ENCODE data around the gene IPO9. TPM values are rescaled to one million over a fixed set of nuclear protein-coding genes. Genes with fewer than 3 reads are reported as not detected.

Gene IPO9
- total and polyA plus RNA-seq, 10 of the 15 experiments (the other 5 are each of a cell fraction or from before 2014, with no cell fraction given): 19.1 to 77.3 (median 34.1) TPM

DNA sequence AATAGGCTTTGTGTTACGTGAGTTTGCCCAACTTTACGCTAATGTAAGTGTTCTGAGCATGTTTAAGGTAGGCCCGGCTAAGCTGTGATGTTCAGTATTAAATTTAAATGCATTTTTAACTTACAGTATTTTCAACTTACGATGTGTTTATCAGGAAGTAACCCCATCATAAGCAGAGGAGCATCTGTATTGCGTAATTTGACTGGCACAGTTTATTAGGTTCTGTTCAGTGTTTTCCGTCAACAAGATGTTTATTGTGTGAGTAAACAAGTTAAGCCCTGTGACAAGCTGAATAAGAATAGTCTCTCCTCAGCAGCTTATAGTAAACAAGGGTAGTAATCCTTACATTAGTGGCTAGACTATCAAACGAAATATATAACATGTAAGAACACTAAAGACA is 32.5 kb downstream of the IPO9 start:
- intact Hi-C loops (cut with micrococcal nuclease; ENCODE audit: unreplicated experiment): no loop called here

More for the DNA sequence above, 32.5 kb downstream of the IPO9 start:
- H3K9ac ChIP-seq (ENCODE audit: control insufficient read depth, insufficient read depth, low read length): no peak overlapping the region
- ATAC-seq (no peak), FAIRE-seq (no peak), DNase-seq (ENCODE audit: low read depth, low spot score) (no peak)
- peaks cover 4 to 16% of the 10 kb centered on the region in 2 experiments; a peak in 3 of 4 replicates for H3K36me3 ChIP-seq (ENCODE audit: control insufficient read depth in 2 of 2, insufficient read depth in 2 of 2, low read length in 1 of 2)
- WGBS (ENCODE audit: insufficient coverage, insufficient replicate concordance, low lambda C conversion rate, missing lambda C conversion rate): 97% methylated on average over 7 of the region's 7 CpGs
- H4K20me1 ChIP-seq (ENCODE audit: control insufficient read depth, insufficient read depth): no peaks in the 10 kb centered on the region
- in situ Hi-C loops (cut with MboI): no loop called here
- H3K4me1 ChIP-seq (ENCODE audit: control insufficient read depth, insufficient read depth, low read length): no peaks in the 10 kb centered on the region
- ChIA-PET CTCF (interaction anchor here (1.2 kb wide), 1 partner anchor 19 kb away, joined by 4 read pairs; no protein-coding TSS in a partner anchor), RAD21 (ENCODE audit: unreplicated experiment) (no interaction called here), SMC1A (ENCODE audit: uncharacterized antibody, unreplicated experiment) (interaction anchor here (1.4 to 1.5 kb wide), 2 partner anchors 11 to 26 kb away, joined by 3 to 4 read pairs; no protein-coding TSS in a partner anchor), POLR2A (no interaction called here)
- no peaks in the 10 kb centered on the region for H3K9me3 ChIP-seq (replicated peaks; ENCODE audit: control insufficient read depth, insufficient read depth, low read length)
- TF ChIP-seq YBX1 (IDR thresholded peaks at IDR 0.05): no peak
- no peak for TF ChIP-seq LARP7 (IDR thresholded peaks at IDR 0.05)
- no peak for TF ChIP-seq ZSCAN29 (IDR thresholded peaks at IDR 0.05)
- TF ChIP-seq ZNF217 (IDR thresholded peaks at IDR 0.05): no peak
- no peak for TF ChIP-seq SUPT20H (IDR thresholded peaks at IDR 0.05; ENCODE audit: borderline replicate concordance, control insufficient read depth, low read depth, low read length)
- TF ChIP-seq EZH2 (IDR thresholded peaks at IDR 0.05; ENCODE audit: borderline replicate concordance, control insufficient read depth, low read depth, low read length): no peak
- no peak for TF ChIP-seq IRF4 (IDR thresholded peaks at IDR 0.05; ENCODE audit: low read depth, low read length)
- TF ChIP-seq, protein P1, sequence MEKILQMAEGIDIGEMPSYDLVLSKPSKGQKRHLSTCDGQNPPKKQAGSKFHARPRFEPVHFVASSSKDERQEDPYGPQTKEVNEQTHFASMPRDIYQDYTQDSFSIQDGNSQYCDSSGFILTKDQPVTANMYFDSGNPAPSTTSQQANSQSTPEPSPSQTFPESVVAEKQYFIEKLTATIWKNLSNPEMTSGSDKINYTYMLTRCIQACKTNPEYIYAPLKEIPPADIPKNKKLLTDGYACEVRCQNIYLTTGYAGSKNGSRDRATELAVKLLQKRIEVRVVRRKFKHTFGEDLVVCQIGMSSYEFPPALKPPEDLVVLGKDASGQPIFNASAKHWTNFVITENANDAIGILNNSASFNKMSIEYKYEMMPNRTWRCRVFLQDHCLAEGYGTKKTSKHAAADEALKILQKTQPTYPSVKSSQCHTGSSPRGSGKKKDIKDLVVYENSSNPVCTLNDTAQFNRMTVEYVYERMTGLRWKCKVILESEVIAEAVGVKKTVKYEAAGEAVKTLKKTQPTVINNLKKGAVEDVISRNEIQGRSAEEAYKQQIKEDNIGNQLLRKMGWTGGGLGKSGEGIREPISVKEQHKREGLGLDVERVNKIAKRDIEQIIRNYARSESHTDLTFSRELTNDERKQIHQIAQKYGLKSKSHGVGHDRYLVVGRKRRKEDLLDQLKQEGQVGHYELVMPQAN (conservative IDR thresholded peaks at IDR 0.05): no peak
- TF ChIP-seq, protein P2, sequence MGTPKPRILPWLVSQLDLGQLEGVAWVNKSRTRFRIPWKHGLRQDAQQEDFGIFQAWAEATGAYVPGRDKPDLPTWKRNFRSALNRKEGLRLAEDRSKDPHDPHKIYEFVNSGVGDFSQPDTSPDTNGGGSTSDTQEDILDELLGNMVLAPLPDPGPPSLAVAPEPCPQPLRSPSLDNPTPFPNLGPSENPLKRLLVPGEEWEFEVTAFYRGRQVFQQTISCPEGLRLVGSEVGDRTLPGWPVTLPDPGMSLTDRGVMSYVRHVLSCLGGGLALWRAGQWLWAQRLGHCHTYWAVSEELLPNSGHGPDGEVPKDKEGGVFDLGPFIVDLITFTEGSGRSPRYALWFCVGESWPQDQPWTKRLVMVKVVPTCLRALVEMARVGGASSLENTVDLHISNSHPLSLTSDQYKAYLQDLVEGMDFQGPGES (IDR thresholded peaks at IDR 0.05): no peak
- no peak for TF ChIP-seq MTA3 (IDR thresholded peaks at IDR 0.05; ENCODE audit: borderline replicate concordance, low read length)
- no peak for TF ChIP-seq POU2F2 (IDR thresholded peaks at IDR 0.05; ENCODE audit: borderline replicate concordance, low read depth, low read length)
- TF ChIP-seq, protein P3, sequence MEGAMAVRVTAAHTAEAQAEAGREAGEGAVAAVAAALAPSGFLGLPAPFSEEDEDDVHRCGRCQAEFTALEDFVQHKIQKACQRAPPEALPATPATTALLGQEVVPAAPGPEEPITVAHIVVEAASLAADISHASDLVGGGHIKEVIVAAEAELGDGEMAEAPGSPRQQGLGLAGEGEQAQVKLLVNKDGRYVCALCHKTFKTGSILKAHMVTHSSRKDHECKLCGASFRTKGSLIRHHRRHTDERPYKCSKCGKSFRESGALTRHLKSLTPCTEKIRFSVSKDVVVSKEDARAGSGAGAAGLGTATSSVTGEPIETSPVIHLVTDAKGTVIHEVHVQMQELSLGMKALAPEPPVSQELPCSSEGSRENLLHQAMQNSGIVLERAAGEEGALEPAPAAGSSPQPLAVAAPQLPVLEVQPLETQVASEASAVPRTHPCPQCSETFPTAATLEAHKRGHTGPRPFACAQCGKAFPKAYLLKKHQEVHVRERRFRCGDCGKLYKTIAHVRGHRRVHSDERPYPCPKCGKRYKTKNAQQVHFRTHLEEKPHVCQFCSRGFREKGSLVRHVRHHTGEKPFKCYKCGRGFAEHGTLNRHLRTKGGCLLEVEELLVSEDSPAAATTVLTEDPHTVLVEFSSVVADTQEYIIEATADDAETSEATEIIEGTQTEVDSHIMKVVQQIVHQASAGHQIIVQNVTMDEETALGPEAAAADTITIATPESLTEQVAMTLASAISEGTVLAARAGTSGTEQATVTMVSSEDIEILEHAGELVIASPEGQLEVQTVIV (IDR thresholded peaks at IDR 0.05; ENCODE audit: borderline replicate concordance, partially characterized antibody): no peak
- TF ChIP-seq, protein P4, sequence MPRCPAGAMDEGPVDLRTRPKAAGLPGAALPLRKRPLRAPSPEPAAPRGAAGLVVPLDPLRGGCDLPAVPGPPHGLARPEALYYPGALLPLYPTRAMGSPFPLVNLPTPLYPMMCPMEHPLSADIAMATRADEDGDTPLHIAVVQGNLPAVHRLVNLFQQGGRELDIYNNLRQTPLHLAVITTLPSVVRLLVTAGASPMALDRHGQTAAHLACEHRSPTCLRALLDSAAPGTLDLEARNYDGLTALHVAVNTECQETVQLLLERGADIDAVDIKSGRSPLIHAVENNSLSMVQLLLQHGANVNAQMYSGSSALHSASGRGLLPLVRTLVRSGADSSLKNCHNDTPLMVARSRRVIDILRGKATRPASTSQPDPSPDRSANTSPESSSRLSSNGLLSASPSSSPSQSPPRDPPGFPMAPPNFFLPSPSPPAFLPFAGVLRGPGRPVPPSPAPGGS (IDR thresholded peaks at IDR 0.05; ENCODE audit: borderline replicate concordance, insufficient read depth, low read depth, low read length, poor library complexity, severe bottlenecking): no peak
- TF ChIP-seq ZNF384 (IDR thresholded peaks at IDR 0.05; ENCODE audit: borderline replicate concordance, low read depth, low read length): no peak
- BruUV-seq (replicated peaks): no TSS peak
- H2AFZ ChIP-seq (ENCODE audit: control insufficient read depth, low read depth, low read length): no peak overlapping the region
- no peak overlapping the region for H3K4me3 ChIP-seq
- H3K4me2 ChIP-seq (ENCODE audit: control insufficient read depth, insufficient read depth): no peak overlapping the region
- no peaks in the 10 kb centered on the region for H3K27me3 ChIP-seq (replicated peaks in 1 of 2; ENCODE audit: control insufficient read depth in 2 of 2, insufficient read depth in 2 of 2, low read length in 1 of 2)
- H3K27ac ChIP-seq (ENCODE audit: control insufficient read depth, insufficient read depth): no peak overlapping the region
- H3K79me2 ChIP-seq (ENCODE audit: control insufficient read depth, insufficient read depth, low read length): no peaks in the 10 kb centered on the region

Data from GM12878 (cell line).